SH-SY5Y (cell line): ENCODE data around the gene PACS2.

ENCODE experiments used
- GATA2 ChIP-seq: IDR thresholded peaks from 2 replicates; pipeline ENCODE4 v1.6.1; 2011; ENCODE audit warnings: mild to moderate bottlenecking, low read depth, low read length
- GATA3 ChIP-seq: IDR thresholded peaks from 2 replicates; pipeline ENCODE4 v1.6.1; 2011; ENCODE audit warnings: low read depth, mild to moderate bottlenecking, low read length, moderate library complexity

Gene PACS2

DNA sequence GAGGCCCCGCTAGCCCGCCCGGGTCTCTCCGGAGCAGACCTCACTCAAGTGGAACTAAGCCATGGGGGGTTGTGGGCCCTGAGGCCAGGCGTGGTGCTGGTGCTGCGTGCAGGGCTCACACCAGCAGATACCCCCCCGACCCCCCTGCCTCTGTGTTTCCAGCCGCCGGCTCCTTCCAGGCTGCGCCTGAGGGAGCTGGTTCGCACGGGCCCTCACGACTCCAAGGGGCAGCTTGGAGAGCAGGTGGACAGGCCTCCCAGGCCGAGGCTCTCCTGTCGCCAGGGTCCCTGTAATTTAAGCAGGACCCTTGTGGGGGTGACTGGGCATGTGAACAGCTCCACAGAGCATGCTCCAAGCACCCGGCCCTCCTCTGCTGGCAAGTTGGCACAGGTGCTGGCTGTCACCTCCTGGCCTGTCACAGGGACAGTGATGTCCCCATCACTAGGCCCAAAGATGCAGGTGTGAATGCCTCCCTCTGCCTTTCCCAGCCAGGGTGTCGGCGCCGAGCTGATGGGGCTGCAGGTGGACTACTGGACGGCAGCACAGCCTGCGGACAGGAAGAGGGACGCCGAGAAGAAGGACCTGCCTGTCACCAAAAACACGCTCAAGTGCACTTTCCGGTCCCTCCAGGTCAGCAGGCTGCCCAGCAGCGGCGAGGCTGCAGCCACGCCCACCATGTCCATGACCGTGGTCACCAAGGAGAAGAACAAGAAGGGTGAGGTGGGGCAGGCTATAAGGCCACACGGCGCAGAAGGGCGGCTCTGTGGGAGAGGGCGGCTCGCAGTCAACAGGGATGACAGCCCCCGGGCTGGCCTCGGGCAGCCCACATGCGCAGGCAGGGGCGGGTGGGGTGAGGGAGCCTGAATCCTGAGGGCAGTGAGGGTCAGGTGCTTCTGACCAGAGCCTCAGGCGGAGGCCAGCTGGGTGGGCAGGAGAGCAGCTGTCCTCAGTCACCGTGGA lies 77.9 kb downstream of the PACS2 start:
- TF ChIP-seq GATA3: no peak
- no peak for TF ChIP-seq GATA2

GRCh38 chr14:105393151-105393550 lies 78.6 kb downstream of the PACS2 start:
- no peak for TF ChIP-seq GATA3
- no peak for TF ChIP-seq GATA2

- TF ChIP-seq GATA2: no peak
- no peak for TF ChIP-seq GATA3
These were observed 80.4 kb downstream of the PACS2 start for GRCh38 chr14:105394714-105395537.

DNA sequence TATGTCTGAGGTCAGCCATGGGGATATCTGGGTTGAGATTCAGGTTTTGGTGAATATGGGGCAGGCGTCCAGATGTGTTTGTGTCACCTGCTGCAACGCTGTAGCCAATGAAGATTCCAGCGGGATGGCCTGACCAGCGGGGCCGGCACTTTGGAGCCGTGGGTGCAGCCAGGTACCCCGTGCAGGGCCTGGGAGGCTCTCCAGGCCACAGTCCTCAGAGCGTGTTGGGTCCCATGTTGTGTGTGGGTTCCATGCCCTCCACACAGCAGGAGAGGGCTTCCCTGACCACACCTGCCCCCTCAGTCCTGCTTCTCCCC lies 80.9 kb downstream of the PACS2 start:
- TF ChIP-seq GATA2: no peak
- no peak for TF ChIP-seq GATA3

DNA sequence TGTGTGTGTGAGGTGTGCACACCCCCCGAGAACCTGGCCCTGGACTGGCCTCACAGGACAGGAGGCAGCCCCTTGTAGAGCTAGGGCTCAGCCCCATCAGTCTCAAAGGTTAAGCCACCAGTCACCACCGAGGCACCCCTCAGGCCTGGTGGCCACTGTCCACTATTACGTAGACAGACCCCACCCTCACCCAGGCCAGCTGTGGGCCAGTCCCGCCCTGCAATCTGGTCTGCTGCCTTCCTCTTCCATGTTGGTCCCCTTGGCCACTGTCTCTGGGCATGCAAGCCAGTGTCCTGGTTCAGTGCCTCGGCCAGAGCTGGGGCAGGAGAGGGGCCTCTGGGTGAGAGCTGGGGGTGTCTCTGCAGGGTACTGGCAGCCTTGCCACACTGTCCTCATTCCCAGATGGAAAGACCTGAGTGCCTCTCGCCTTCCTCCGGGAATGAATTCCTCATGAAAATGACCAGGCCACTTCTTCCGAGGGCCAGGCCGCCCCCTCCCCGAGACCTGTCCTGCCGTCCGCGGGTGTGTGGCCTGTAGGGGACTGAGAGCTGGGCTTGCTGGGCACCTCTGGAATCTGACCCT lies 82.9 kb downstream of the PACS2 start:
- no peak for TF ChIP-seq GATA2
- TF ChIP-seq GATA3: no peak

DNA sequence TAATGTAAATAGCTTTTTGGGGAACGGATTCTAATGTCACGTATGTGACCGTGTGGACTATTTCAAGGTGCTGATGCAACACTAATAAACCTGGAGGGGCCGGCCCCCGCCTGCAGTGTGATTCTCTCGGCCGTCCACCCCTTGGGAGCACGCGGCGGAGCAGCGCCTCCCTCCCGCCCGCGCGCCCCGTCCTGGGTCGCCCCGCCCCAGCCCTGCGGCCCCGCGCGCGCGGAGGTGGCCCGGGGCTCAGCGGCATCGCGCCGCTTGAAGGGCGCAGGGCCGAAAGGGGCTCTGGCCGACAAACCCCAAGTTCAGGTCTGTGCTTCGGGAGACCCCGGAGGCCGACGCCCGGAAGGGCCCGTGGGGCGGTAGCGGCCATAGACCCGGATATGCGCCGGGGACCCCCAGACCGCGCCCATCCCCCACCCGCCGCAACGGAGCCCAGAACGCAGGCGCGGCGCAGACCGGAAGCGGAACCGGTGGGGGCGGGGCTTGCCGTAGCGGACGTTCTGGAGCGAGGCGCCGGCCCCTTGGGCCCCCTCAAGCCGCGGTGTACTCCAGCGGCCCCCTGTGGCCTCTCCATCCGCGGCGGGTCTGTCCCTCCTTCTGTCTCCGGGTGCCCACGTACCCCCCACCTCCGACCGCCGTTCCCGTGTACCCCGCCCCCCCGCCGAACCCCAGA lies 83.6 kb downstream of the PACS2 start, which contains the start of gene TEX22:
Gene TEX22 (plus strand): TSS at position 495 of the 682 bp plus-strand sequence. CDS start 803 bp downstream, outside the sequence.
- TF ChIP-seq GATA3 (no peak), GATA2 (no peak)

- TF ChIP-seq GATA2: no peak
- no peak for TF ChIP-seq GATA3
These were observed 84.3 kb downstream of the PACS2 start for GRCh38 chr14:105398726-105399465.

GRCh38 chr14:105399466-105399775 lies 84.9 kb downstream of the PACS2 start:
- TF ChIP-seq GATA3 (no peak), GATA2 (no peak)

DNA sequence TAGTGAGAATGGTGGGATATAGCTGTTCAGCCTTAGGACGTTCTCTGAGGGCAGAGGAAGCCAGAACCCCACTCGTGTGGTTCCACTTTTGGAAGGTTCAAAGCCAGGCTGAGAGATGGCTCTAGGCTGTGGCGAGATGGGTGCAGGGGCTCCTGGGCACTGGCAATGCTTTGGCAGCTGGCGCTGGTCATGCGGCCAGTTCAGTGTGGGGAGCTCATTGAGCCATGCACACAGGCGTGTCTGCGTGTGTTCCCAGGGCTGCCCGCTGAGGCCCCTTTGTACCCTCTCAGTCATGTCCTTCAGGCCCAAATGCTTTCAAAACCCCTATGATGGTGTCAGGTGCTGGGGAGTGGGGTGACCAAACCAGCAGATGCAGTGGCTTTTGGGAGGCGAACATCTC lies 85.5 kb downstream of the PACS2 start:
- TF ChIP-seq GATA3 (no peak), GATA2 (no peak)

- TF ChIP-seq GATA2: no peak
- no peak for TF ChIP-seq GATA3
These were observed 87.2 kb downstream of the PACS2 start for GRCh38 chr14:105401699-105402098.

GRCh38 chr14:105408592-105408991 lies 94.0 kb downstream of the PACS2 start:
- TF ChIP-seq GATA3: no peak

GRCh38 chr14:105409364-105409763 lies 94.8 kb downstream of the PACS2 start:
- TF ChIP-seq GATA3 (no peak), GATA2 (no peak)

- no peak for TF ChIP-seq GATA3
- TF ChIP-seq GATA2: no peak
These were observed 96.1 kb downstream of the PACS2 start for GRCh38 chr14:105410642-105411016.
